ENCODE data around the gene OCEL1. TPM values are rescaled to one million over a fixed set of nuclear protein-coding genes. Genes with fewer than 3 reads are reported as not detected.

The OCEL1 gene
- total RNA-seq, 2 donors from 2014 or later = 21.6 to 26.2 TPM

- H3K27ac ChIP-seq = no peak overlapping the region
- no peak for DNase-seq (ENCODE audit: low spot score)
- H3K36me3 ChIP-seq = no peaks in the 10 kb centered on the region
- 88% methylated on average over 13 of the region's 13 CpGs for WGBS
- peaks cover 21% of the 10 kb centered on the region for H3K4me1 ChIP-seq (replicated peaks)
- H3K4me3 ChIP-seq = no peak overlapping the region
- TF ChIP-seq POLR2A (IDR thresholded peaks at IDR 0.05) (no peak), POLR2AphosphoS5 (IDR thresholded peaks at IDR 0.05) (no peak)
- TF ChIP-seq, protein P1, sequence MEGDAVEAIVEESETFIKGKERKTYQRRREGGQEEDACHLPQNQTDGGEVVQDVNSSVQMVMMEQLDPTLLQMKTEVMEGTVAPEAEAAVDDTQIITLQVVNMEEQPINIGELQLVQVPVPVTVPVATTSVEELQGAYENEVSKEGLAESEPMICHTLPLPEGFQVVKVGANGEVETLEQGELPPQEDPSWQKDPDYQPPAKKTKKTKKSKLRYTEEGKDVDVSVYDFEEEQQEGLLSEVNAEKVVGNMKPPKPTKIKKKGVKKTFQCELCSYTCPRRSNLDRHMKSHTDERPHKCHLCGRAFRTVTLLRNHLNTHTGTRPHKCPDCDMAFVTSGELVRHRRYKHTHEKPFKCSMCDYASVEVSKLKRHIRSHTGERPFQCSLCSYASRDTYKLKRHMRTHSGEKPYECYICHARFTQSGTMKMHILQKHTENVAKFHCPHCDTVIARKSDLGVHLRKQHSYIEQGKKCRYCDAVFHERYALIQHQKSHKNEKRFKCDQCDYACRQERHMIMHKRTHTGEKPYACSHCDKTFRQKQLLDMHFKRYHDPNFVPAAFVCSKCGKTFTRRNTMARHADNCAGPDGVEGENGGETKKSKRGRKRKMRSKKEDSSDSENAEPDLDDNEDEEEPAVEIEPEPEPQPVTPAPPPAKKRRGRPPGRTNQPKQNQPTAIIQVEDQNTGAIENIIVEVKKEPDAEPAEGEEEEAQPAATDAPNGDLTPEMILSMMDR (IDR thresholded peaks at IDR 0.05) = no peak
- intact Hi-C loops (cut with DNase I) = no loop called here
- H3K27me3 ChIP-seq (replicated peaks; ENCODE audit: insufficient read depth) = no peaks in the 10 kb centered on the region
- no peaks in the 10 kb centered on the region for H3K9me3 ChIP-seq
Observed at GRCh38 chr19:17237747-17238706, 12.0 kb downstream of the OCEL1 start.

GRCh38 chr19:17240062-17240752, 14.2 kb downstream of the OCEL1 start:
- no peak overlapping the region for H3K27ac ChIP-seq

GRCh38 chr19:17240826-17241399, 14.9 kb downstream of the OCEL1 start:
- Histone ChIP-seq H3K27ac (no peak overlapping the region), H3K9me3 (no peaks in the 10 kb centered on the region), H3K4me3 (no peak overlapping the region), H3K27me3 (replicated peaks; ENCODE audit: insufficient read depth) (no peaks in the 10 kb centered on the region), H3K4me1 (replicated peaks) (peaks cover 10% of the 10 kb centered on the region), H3K36me3 (no peaks in the 10 kb centered on the region)
- no peak for DNase-seq (ENCODE audit: low spot score)
- intact Hi-C loops (cut with DNase I) = no loop called here
- TF ChIP-seq, protein P1 (IDR thresholded peaks at IDR 0.05) = no peak
- no peak for TF ChIP-seq POLR2AphosphoS5 (IDR thresholded peaks at IDR 0.05)
- TF ChIP-seq POLR2A (IDR thresholded peaks at IDR 0.05) = no peak
- WGBS = 98% methylated on average over 6 of the region's 6 CpGs

More at GRCh38 chr19:17240062-17240752, 14.2 kb downstream of the OCEL1 start:
- no peak for DNase-seq (ENCODE audit: low spot score)
- WGBS = 56% methylated on average over 23 of the region's 24 CpGs
- TF ChIP-seq POLR2AphosphoS5 (IDR thresholded peaks at IDR 0.05) (no peak), POLR2A (IDR thresholded peaks at IDR 0.05) (no peak)
- TF ChIP-seq, protein P1 (IDR thresholded peaks at IDR 0.05) = no peak
- Histone ChIP-seq H3K9me3 (no peaks in the 10 kb centered on the region), H3K4me1 (replicated peaks) (peaks cover 14% of the 10 kb centered on the region), H3K27me3 (replicated peaks; ENCODE audit: insufficient read depth) (no peaks in the 10 kb centered on the region), H3K4me3 (no peak overlapping the region), H3K36me3 (no peaks in the 10 kb centered on the region)
- intact Hi-C loops (cut with DNase I) = no loop called here

DNA sequence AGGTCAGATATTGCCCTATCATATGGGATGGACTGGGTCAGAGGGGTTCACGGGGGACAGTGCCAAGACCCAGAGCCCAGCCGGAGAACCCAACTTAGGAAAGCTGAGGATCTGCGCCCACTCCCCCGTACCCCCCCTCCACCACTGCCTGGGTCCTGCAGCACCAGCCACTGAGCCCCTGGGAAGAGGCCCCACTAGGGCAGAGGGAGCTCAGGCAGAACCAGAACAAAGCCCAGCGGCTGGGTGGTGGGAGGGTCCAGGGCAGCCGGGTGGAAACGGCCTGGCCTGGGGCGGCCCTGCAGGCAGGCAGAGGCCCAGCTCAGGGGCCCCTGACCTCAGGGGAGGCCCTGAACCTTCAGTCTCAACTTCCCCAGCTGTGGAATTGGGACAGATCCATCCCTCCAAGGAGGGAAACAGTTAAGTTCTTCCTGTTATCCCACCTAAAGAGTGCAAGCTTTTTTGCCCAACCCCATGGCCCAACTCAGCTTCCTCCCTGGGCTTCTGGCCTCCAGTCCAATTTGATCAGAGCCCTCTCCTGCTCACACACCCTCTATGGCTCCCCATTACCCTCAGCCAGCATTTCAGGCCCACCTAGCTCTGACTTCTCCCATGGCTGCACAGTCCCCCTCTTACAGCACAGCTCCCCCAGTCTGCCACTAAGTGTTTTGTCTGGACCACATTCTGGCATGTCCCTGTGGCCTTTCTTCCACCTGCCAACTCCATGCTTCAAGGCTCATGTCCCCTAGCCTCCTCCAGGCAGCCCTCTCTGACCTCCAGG, 16.6 kb downstream of the OCEL1 start:
- Histone ChIP-seq H3K36me3 (no peaks in the 10 kb centered on the region), H3K4me1 (replicated peaks) (no peaks in the 10 kb centered on the region), H3K4me3 (no peak overlapping the region), H3K27ac (no peak overlapping the region), H3K9me3 (no peaks in the 10 kb centered on the region), H3K27me3 (replicated peaks; ENCODE audit: insufficient read depth) (no peaks in the 10 kb centered on the region)
- WGBS = 74% methylated on average over 8 of the region's 8 CpGs
- no peak for TF ChIP-seq POLR2A (IDR thresholded peaks at IDR 0.05)
- TF ChIP-seq, protein P1 (IDR thresholded peaks at IDR 0.05) = no peak
- no peak for TF ChIP-seq POLR2AphosphoS5 (IDR thresholded peaks at IDR 0.05)
- intact Hi-C loops (cut with DNase I) = no loop called here
- DNase-seq (ENCODE audit: low spot score) = no peak
